T-helper 2 cell treated with Interferon-gamma antibody and Interleukin-4, amounts not matched to agents 100 ng/mL and 5 ng/mL, for 36 hours (primary cell): Measurements from ENCODE around the gene UQCR10. TPM values are rescaled to one million over a fixed set of nuclear protein-coding genes. Genes with fewer than 3 reads are reported as not detected.
"Not testable (repeated sequence)": the region's sequence is repeated elsewhere in the genome, so short reads cannot be mapped to it uniquely, and the experiment has no call there.

Source experiments
- intact Hi-C: fragments of 100-400 bp; cut with micrococcal nuclease; formaldehyde crosslinking; loops from one replicate; pipeline ENCODE4 v1.15.1; 2023
- total RNA-seq: library from RNA; stranded (reverse); gene quantifications from 2 replicates; pipeline ENCODE4 v1.2.3, GENCODE V29; 2022

Gene UQCR10
- total RNA-seq, 1 donor from 2014 or later = 88.5 TPM

GRCh38 chr22:29737251-29738117, 29.7 kb upstream of the UQCR10 start:
- intact Hi-C loops = no loop called here

GRCh38 chr22:29738118-29738815, 28.9 kb upstream of the UQCR10 start:
- intact Hi-C loops = no loop called here

- intact Hi-C loops = no loop called here
These were observed 27.8 kb upstream of the UQCR10 start for GRCh38 chr22:29739346-29739875.

DNA sequence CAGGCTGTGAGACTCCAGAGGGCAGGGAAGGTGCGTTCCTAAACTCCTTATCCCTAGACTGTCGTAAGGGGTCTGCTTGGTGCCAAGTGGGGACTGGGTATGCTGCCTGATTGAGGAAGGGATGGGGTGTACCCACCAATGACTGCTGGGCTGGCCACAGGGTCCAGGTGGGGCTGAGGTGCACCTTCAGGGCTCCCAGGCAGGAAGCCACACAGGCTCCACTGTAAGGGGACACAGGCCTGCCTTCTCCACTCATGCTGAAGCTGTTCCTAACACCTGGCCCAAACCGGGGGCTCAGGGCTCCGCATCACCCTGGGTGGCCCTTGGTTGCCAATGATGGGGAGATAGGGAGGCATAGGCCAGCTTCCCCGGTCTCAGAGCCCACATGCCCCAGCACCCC, 27.0 kb upstream of the UQCR10 start:
- intact Hi-C loops = no loop called here

DNA sequence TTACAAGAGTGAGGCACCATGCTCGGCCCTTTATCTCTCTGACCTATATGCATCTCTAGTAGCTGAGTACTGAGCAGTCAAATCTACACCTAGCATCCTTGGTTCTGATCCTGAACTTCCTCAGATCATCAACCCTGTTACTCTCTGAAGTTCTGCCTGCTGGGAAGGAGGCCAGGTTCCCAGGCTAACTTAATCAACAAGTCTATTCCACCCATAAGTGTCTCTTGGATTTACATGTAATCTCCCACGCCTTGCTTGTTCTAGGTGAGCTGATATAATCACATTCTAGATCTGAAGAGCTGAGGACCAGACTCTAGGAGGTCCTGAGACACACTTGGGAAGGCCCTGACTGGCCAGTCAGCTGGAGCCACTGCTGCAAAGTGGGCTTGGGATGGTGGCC, 25.2 kb upstream of the UQCR10 start:
- intact Hi-C loops = no loop called here

DNA sequence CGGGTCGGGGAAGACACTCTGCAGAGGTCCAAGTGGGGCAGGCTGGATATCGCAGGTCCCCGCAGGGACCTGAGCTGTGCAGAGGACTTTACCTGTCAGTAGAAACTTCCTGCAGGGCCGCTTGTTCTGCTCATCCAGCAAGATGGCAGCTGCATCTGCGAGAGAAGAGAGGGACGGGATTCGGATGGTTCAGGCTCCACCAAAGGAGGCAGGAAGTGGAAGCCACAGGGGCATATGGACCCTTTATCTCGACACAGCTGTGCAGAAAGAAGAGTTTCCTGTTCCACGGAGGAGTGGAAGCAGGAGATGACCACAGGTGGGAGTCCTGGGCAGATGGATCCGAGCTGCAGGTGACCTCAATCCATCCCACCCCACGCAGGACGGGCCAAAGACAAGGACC, 24.8 kb upstream of the UQCR10 start:
- intact Hi-C loops = no loop called here

GRCh38 chr22:29744902-29745301, 22.3 kb upstream of the UQCR10 start:
- intact Hi-C loops = no loop called here

DNA sequence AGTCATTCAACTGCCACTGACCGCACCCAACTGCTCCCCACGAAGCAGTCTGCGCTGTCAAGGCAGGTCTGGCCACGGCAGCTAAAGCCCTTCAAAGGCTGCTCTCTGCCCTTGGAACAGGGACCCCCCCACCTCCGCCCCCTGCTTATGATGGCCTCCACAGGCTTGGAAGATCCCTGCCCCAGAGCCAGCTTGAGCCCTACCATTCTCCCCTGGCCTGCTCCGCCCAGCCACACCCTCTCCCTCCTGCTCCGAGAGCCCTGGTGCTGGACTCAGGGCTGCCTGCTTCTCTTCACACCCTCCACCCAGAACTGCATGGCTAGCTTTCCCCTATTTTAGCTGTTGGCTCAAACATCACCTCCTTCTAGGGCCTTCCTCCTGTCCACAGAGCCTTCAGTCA, 19.3 kb upstream of the UQCR10 start:
- intact Hi-C loops = no loop called here

DNA sequence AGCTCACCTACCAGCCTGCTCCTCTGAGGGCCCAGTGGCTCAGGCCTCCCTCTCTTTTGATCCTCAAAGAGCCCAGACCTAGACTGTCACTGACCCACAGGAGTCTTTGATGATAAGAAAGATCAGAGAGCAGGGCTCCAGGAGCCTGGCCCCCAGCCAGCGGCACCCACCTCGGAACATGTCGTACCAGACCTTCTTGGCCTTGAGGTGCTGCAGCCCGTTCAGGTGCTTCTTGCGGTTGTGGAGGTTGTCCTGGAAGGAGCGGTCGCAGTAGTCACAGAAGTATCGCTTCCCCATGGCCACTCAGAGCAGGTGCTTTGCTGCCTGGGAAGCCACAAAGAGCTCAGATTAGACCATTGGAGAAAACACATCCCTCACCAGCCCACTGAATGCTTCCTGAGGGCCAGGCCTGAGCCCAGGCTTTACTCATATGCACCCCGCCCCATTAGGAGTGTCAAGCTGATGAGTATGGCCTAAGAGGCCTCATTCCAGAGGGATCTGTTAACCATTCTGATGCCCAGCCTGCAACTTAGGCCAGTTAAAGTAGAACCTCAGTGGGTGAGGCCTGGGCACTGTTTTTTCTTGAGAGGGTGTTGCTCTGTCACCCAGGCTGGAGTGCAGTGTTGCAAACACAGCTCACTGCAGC, 18.8 kb upstream of the UQCR10 start:
- intact Hi-C loops = no loop called here

GRCh38 chr22:29750029-29750428, 17.1 kb upstream of the UQCR10 start:
- intact Hi-C loops = no loop called here

DNA sequence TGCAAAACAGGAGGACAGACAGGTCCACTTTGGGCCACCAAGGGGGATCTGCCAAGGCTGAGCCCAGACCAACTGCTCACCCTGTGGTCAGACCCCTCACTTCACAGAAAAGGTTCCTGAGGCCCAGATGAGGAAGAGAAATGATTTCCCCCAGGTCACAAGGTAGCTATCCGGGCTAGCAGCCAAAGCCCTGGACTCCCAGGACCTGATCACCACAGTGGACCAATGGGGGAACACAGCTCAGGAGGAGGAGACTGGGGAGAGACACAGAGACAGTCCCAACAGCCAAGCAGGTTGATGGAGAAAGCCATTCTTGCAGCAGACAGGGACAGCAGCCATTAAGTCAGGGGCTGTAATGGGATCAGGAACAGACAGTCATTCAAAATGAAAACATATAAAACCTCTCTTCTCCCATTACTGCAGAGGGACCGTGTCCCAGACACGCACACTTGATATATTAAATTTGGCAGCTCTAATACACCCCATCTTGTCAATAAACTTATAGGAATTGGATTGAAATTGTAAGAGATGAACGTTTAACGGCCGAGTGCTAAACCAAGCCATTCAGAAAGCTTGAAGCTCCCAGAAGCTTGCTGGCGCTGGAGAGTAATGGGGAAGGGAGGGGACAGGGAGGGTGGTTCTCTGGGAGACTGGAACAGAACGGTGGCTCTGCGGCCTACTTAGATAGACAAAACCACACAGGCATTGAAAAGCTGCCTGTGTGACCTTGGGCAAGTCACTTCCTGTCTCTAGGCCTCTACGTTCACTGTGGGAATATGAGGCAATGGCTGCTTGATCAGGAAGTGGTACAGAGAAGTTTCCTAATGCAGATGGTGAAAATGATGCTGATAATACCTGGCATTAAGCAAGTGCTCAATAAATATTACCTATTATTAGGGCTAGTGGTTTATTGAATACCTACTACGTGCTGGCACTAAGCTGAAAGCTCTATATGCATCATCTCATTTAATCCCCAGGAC, 16.3 kb upstream of the UQCR10 start:
- intact Hi-C loops = no loop called here

DNA sequence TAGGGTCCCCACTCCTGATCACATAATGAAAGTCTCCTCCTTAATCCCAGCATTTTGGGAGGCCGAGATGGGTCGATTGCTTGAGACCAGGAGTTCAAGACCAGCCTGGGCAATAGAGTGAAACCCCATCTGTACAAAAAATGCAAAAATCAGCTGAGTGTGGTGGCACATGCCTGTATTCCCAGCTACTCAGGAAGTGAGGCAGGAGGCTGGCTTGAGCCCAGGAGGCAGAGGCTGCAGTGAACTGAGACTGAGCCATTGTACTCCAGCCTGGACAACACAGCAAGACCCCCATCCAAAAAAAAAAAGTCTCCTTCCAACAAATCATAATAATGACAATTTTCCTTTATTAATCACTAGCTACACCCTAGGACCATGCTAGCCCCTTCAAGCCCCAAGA, 15.5 kb upstream of the UQCR10 start:
- intact Hi-C loops = no loop called here

DNA sequence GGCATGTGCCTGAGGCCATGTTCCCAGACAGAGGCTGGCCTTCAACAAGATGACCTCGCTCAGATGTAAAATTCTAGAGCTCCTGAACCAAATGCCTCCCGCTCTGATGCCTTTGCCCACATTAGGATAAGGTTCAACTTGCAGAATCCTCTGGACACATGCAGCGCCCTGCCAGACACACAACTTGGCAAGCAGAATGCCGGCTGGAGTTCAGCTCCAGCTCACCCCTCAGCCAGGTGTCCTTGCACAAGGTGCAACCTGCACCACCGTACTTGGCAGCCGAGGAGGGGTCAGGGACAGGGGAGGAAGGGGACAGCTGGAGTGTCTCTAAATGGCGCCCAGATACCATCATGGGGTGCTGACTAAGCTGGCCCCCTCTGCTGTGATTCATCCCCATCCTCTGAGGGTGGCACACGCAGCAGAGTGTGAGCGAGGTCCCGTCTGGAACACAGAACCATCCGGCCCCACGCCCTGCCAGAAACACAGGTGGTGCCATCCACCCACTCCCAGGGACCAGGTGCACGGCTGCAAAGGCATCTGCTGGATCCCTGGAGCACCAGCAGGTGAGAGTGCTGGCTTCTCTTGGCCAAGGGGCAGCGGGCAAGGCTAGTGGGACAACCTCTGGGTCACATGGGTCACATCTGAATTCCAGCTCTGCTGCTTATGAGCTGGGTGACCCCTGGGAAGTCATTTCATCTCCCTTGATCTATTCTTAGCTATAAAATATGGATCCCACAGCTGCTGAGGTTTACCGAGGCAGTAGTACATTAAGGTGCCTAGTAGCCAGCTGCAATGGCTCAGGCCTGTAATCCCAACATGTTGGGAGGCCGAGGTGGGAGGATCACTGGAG, 13.1 kb upstream of the UQCR10 start:
- intact Hi-C loops = no loop called here

DNA sequence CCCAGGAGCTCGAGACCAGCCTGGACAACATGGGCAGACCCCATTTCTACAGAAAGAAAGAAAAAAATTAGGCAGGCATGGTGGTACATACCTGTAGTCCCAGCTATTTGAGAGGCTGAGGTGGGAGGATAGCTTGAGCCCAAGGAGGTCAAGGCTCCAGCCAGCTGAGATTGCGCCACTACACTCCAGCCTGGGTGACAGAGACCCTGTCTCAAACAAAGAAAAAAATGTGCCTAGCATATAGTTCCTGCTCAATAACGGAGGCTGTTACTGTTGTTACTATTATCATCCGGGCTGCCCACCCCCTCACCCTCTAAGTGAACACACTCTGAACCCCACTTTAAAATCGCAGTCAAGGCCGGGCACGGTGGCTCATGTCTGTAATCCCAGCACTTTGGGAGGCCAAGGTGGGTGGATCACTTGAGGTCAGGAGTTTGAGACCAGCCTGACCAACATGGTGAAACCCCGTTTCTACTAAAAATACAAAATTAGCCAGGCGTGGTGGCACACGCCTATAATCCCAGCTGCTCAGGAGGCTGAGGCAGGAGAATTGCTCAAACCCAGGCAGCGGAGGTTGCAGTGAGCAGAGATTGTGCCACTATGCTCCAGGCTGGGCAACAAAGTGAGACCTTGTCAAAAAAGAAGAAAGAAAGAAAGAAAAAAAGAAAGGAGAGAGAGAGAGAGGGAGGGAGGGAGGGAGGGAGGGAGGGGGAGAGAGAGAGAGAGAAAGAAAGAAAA, 12.3 kb upstream of the UQCR10 start:
- intact Hi-C loops = not testable (repeated sequence)

DNA sequence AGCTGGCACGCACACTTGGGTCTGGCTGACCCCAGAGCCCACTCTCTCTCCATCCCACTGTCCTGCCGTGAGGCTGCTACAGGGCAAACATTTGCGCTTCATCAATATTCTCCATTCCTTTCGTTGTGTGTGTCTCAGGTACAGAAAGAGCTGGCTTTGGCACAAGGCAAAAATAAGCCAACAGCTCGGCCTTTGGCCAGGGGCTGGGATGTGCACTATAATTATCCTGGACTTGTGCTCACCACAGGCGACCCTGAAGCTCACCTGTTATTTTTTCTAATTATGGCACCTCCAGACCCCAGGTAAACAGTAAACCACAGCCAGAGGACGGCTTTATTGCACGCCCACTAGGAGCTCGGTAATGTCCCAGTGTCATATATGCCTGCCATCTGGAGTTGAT, 11.3 kb upstream of the UQCR10 start:
- intact Hi-C loops = no loop called here

DNA sequence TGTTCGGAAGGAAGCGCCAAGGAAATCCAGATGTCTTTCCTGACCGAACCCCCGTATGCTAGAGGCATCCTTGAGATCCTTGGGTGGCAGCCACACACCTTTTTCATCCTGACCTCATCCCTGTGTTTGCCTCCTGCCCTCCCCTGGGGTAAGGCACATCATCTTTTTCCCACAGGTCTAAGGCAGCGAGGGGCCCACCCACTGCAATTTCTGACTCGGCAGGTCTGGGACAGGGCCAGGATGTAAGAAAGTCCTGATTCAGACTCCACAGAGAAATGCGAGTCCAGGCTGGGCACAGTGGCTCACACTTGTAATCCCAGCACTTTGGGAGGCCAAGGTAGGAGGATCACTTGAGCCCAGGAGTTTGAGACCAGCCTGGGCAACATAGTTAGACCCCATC, 10.8 kb upstream of the UQCR10 start:
- intact Hi-C loops = no loop called here

DNA sequence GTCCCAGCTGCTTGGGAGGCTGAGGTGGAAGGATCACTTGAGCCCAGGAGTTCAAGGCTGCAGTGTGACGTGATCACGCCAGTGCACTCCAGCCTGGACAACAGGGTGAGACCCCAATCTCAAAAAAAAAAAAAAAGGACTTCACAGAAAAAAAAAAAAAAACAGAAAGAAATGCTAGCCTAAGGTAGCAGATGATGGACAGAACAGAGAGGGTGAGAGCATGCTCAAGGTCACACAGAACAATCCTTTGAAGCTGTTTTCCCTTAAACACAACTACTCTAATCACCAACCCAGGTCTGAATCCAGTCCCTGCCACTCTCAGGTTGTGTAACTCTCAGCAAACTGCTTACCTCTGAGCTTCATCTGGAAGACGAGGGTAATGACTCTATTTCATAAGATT, 10.1 kb upstream of the UQCR10 start:
- intact Hi-C loops = no loop called here

DNA sequence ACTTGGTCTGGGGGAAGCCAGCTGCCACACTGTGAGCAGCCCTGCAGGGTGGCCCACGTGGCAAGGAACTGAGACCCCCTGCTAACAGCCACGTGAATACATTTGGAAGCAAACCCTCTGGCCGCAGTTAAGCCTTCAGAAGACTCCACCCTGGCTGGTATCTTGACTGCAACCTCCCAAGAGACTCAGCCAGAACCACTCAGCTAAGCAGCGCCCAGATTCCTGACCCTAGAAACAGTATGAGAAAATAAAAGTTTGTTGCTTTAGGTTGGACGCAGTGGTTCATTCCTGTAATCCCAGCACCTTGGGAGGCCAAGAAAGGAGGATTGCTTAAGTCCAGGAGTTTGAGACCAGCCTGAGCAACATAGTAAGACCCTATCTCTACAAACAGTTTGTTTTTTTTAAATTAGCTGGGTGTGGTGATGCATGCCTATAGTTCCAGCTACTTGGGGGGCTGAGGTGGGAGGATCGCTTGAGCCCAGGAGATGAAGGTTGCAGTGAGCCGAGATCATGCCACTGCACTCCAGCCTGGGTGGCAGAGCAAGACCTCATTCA, 9.0 kb upstream of the UQCR10 start:
- intact Hi-C loops = no loop called here

DNA sequence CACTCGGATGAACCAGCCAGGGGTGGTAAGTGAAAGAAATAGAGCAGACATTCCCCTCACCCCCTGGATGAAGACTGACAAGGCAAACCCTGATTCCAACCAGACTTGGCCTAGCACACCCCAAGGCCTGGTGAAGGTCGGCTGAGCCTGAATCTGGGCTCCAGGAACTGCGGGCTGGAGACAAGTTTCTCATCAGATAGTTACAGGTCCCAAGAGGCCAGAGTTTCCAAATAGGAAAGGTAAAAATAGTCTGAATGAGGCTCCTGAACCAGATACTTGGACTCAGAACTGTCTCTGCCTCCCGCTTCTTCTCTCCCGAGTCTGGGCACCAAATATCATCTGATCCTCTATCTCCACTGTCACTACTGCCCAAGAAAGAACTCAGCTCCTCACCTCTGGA, 8.2 kb upstream of the UQCR10 start:
- intact Hi-C loops = no loop called here
